Neural progenitor cell (in vitro differentiated cells): ENCODE results near the gene FLAD1. TPM values are rescaled to one million over a fixed set of nuclear protein-coding genes. Genes with fewer than 3 reads are reported as not detected.

Source experiments
- DNase-seq: peaks from one replicate; pipeline ENCODE4 v3.0.0-alpha.2; 2016; ENCODE audit warnings: low spot score
- H2AFZ ChIP-seq: fragments of 200-600 bp; sonication (generic); replicated peaks from 2 replicates; pipeline ENCODE4 v1.6.1; 2016; ENCODE audit warnings: antibody characterized with exemption
- H3F3A ChIP-seq: fragments of 200-600 bp; sonication (generic); 2 replicates; pipeline ENCODE4 v1.6.1; 2016; ENCODE audit warnings: antibody characterized with exemption, low read depth
- H3K27ac ChIP-seq: fragments of 200-600 bp; sonication (generic); 2 replicates; pipeline ENCODE4 v1.5.1; 2016; ENCODE audit warnings: mild to moderate bottlenecking
- H3K27me3 ChIP-seq: fragments of 200-600 bp; sonication (generic); 2 replicates; pipeline ENCODE4 v1.6.1; 2016; ENCODE audit warnings: mild to moderate bottlenecking, moderate library complexity
- H3K36me3 ChIP-seq: fragments of 200-600 bp; sonication (generic); 2 replicates; pipeline ENCODE4 v1.5.1; 2016
- H3K4me1 ChIP-seq: fragments of 200-600 bp; sonication (generic); 2 replicates; pipeline ENCODE4 v1.6.1; 2016; ENCODE audit warnings: mixed run types
- H3K4me2 ChIP-seq: fragments of 200-600 bp; sonication (generic); 2 replicates; pipeline ENCODE4 v1.6.1; 2016
- H3K4me3 ChIP-seq: fragments of 200-600 bp; sonication (generic); 2 replicates; pipeline ENCODE4 v1.5.1; 2016
- H3K79me2 ChIP-seq: fragments of 200-600 bp; sonication (generic); 2 replicates; pipeline ENCODE4 v1.6.1; 2016; ENCODE audit warnings: low read depth
- H3K9ac ChIP-seq: fragments of 200-600 bp; sonication (generic); 2 replicates; pipeline ENCODE4 v1.6.1; 2016
- H3K9me3 ChIP-seq: fragments of 200-600 bp; sonication (generic); 2 replicates; pipeline ENCODE4 v1.5.1; 2016; ENCODE audit warnings: low read depth
- H4K20me1 ChIP-seq: fragments of 200-600 bp; sonication (generic); 2 replicates; pipeline ENCODE4 v1.6.1; 2016; ENCODE audit warnings: low read depth
- H3K27ac Mint-ChIP-seq: 3 replicates; pipeline ENCODE4 v1.8.0; 2021; ENCODE audit warnings: mixed read lengths
- H3K27me3 Mint-ChIP-seq: 2 replicates; pipeline ENCODE4 v1.8.0; 2022; ENCODE audit warnings: low read depth, mild to moderate bottlenecking, inconsistent platforms, moderate library complexity, mixed read lengths; ENCODE audit not compliant: insufficient read depth
- H3K36me3 Mint-ChIP-seq: 3 replicates; pipeline ENCODE4 v1.8.0; 2021; ENCODE audit warnings: mixed read lengths
- H3K4me1 Mint-ChIP-seq: 3 replicates; pipeline ENCODE4 v1.8.0; 2021; ENCODE audit warnings: mixed read lengths
- H3K4me3 Mint-ChIP-seq: 3 replicates; pipeline ENCODE4 v1.8.0; 2021; ENCODE audit warnings: mild to moderate bottlenecking, moderate library complexity, mixed read lengths
- H3K9me3 Mint-ChIP-seq: 3 replicates; pipeline ENCODE4 v1.8.0; 2020; ENCODE audit warnings: mixed read lengths
- CTCF ChIP-seq: fragments of 200-600 bp; sonication (generic); IDR thresholded peaks from 2 replicates; pipeline ENCODE4 v1.5.1; 2017; ENCODE audit warnings: antibody characterized with exemption, mild to moderate bottlenecking
- EZH2 ChIP-seq: fragments of 200-600 bp; sonication (generic); IDR thresholded peaks from 2 replicates; pipeline ENCODE4 v1.6.1; 2017; ENCODE audit warnings: antibody characterized with exemption, mild to moderate bottlenecking, moderate library complexity
- EZH2phosphoT487 ChIP-seq: fragments of 200-600 bp; sonication (generic); IDR thresholded peaks from 2 replicates; pipeline ENCODE4 v1.6.1; 2017; ENCODE audit warnings: antibody characterized with exemption
- total RNA-seq: library from RNA; depleted of rRNA; stranded (reverse); fragments of >200 nt; gene quantifications from 2 replicates; pipeline ENCODE4 v1.2.3, GENCODE V29; 2015; ENCODE audit warnings: low replicate concordance

The FLAD1 gene
- total RNA-seq, 1 donor from 2014 or later = 19.3 TPM

- DNase-seq = peak; percentile 76
- H3K27ac ChIP-seq = peak overlapping the region; percentile 41
- no peaks in the 10 kb centered on the region for H4K20me1 ChIP-seq
- no peaks in the 10 kb centered on the region for H3K36me3 ChIP-seq
- no peaks in the 10 kb centered on the region for H3K36me3 Mint-ChIP-seq
- TF ChIP-seq EZH2phosphoT487 = no peak
- no peak for TF ChIP-seq CTCF
- no peak for TF ChIP-seq EZH2
- no peaks in the 10 kb centered on the region for H3K9me3 ChIP-seq
- peaks cover 20% of the 10 kb centered on the region for H3K4me1 ChIP-seq
- H3K4me3 ChIP-seq = peak overlapping the region; percentile 72
- peak overlapping the region; percentile 44 for H3K27ac Mint-ChIP-seq
- H3F3A ChIP-seq = peaks cover 43% of the 10 kb centered on the region
- peak overlapping the region; percentile 92 for H3K4me3 Mint-ChIP-seq
- H3K27me3 ChIP-seq = no peaks in the 10 kb centered on the region
- peaks cover 4% of the 10 kb centered on the region for H3K27me3 Mint-ChIP-seq
- H3K79me2 ChIP-seq = peaks cover 22% of the 10 kb centered on the region
- no peak overlapping the region for H2AFZ ChIP-seq
- H3K9me3 Mint-ChIP-seq = peaks cover 2% of the 10 kb centered on the region
- H3K4me1 Mint-ChIP-seq = peaks cover 32% of the 10 kb centered on the region
- H3K4me2 ChIP-seq = peak overlapping the region; percentile 82
- no peak overlapping the region for H3K9ac ChIP-seq
Measured at GRCh38 chr1:154999571-155000410, 16.6 kb downstream of the FLAD1 start.

GRCh38 chr1:155000411-155000725 is 17.2 kb downstream of the FLAD1 start:
- Histone ChIP-seq H3K27ac (peak overlapping the region; percentile 41), H3K27me3 (no peaks in the 10 kb centered on the region), H3K36me3 (no peaks in the 10 kb centered on the region), H2AFZ (no peak overlapping the region), H3K4me2 (peak overlapping the region; percentile 82), H3F3A (peaks cover 43% of the 10 kb centered on the region), H4K20me1 (no peaks in the 10 kb centered on the region), H3K4me3 (peak overlapping the region; percentile 72), H3K9ac (no peak overlapping the region), H3K9me3 (no peaks in the 10 kb centered on the region), H3K4me1 (peaks cover 20% of the 10 kb centered on the region), H3K79me2 (peaks cover 28% of the 10 kb centered on the region)
- peaks cover 3% of the 10 kb centered on the region for H3K27me3 Mint-ChIP-seq
- no peaks in the 10 kb centered on the region for H3K36me3 Mint-ChIP-seq
- H3K9me3 Mint-ChIP-seq = peaks cover 2% of the 10 kb centered on the region
- peak overlapping the region; percentile 37 for H3K27ac Mint-ChIP-seq
- DNase-seq = no peak
- peak overlapping the region; percentile 92 for H3K4me3 Mint-ChIP-seq
- H3K4me1 Mint-ChIP-seq = peaks cover 32% of the 10 kb centered on the region
- no peak for TF ChIP-seq EZH2phosphoT487
- no peak for TF ChIP-seq EZH2
- no peak for TF ChIP-seq CTCF

- Mint-ChIP-seq H3K36me3 (no peaks in the 10 kb centered on the region), H3K27me3 (peaks cover 3% of the 10 kb centered on the region), H3K4me3 (peak overlapping the region; percentile 89), H3K27ac (no peak overlapping the region), H3K4me1 (peaks cover 32% of the 10 kb centered on the region), H3K9me3 (peaks cover 2% of the 10 kb centered on the region)
- Histone ChIP-seq H3K27me3 (no peaks in the 10 kb centered on the region), H3K4me1 (peaks cover 20% of the 10 kb centered on the region), H3K4me2 (peak overlapping the region; percentile 82), H4K20me1 (no peaks in the 10 kb centered on the region), H2AFZ (peak overlapping the region; percentile 86), H3K36me3 (no peaks in the 10 kb centered on the region), H3K79me2 (peaks cover 28% of the 10 kb centered on the region), H3F3A (peaks cover 43% of the 10 kb centered on the region), H3K27ac (no peak overlapping the region), H3K9me3 (no peaks in the 10 kb centered on the region), H3K9ac (no peak overlapping the region), H3K4me3 (peak overlapping the region; percentile 72)
- TF ChIP-seq EZH2phosphoT487 (no peak), CTCF (no peak), EZH2 (no peak)
- peak; percentile 96 for DNase-seq
Measured at GRCh38 chr1:155000726-155001424, 17.7 kb downstream of the FLAD1 start.
